Activated CD8-positive, alpha-beta memory T cell treated with anti-CD3 and anti-CD28 coated beads for 4 hours (primary cell): ENCODE data around the gene NOS1AP.
A peak's percentile ranks its signal among the peaks of the same experiment; 100 is the strongest.
"Not testable (repeated sequence)": the region's sequence is repeated elsewhere in the genome, so short reads cannot be mapped to it uniquely, and the experiment has no call there.

ENCODE experiments used
- DNase-seq, 2 donors: peaks; one replicate each; pipeline ENCODE4 v3.0.0-alpha.2; 2020; ENCODE audit warnings: low read depth in 2 of 2

NOS1AP gene

GRCh38 chr1:162400790-162401355 is 331.4 kb downstream of the NOS1AP start:
- no peak for DNase-seq

DNA sequence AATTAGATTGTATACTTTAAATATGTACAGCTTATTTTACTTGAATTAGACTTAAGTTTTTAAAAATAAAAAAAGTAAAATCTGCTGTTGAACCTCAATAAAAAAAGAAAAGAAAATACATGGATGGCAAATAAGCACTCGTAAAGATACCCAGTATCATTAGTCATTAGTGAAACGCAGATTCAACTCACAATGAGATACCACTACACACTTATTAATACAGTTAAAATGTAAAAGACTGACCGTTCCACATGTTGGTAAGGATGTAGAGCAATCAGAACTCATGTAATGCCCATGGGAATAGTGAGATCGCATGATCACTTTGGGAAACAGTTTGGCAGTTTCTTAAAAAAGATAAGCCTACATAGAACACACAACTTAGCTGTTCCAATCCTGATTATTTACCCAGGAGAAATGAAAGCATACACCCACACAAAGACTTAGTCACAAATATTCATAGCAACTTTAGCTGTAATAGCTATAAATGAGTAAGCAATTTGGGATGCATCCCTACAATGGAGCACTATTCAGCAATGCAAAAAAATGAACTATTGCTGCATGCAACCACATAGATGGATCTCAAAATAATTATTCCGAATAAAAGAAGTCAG is 335.2 kb downstream of the NOS1AP start:
- DNase-seq, result no peak

- DNase-seq, result no peak
Measured at GRCh38 chr1:162405800-162406199, 336.3 kb downstream of the NOS1AP start.

DNA sequence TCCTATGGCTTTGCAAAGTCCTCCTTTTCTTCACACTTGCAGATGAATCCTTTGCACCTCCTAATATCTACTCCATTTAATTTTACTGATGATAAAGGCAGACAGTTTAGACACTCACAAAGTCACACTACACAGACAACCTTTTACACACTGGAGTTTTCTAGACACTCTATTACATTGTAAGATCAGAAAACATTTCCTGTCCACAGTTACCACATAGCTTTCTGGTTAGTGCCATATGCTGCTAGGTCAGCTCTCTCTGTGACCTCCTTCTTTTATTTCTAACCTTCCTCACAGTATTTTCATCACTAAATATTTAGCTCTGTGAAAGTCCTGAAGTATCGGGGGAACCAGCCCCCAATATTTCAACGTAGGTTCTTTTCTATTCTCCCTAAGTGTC is 337.3 kb downstream of the NOS1AP start:
- no peak for DNase-seq

DNA sequence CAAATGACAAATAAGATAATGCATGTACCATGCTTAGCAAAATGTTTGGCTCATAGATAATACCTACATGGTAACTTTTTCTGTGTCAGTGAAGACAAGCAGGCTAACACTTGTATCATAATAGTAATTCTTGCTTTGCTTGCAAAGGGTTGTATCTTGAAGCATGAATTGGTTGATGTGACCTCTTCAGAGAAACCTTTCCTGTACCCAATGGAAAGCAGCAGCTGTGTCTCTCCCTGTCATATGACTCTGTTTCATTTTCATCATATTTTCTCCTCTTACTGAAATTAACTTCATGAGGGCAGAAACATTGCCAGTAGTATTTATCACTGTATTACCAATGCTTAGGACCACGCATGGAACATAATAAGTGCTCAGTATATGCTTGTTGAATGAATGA is 338.0 kb downstream of the NOS1AP start:
- no peak for DNase-seq

GRCh38 chr1:162412002-162412401 is 342.5 kb downstream of the NOS1AP start, which contains the start of gene SH2D1B:
TSS of gene SH2D1B (minus strand) at chr1:162412136. CDS start at chr1:162412016, 120 bp downstream.
- DNase-seq, result peak in 1 of 2 donors; percentile 14

DNA sequence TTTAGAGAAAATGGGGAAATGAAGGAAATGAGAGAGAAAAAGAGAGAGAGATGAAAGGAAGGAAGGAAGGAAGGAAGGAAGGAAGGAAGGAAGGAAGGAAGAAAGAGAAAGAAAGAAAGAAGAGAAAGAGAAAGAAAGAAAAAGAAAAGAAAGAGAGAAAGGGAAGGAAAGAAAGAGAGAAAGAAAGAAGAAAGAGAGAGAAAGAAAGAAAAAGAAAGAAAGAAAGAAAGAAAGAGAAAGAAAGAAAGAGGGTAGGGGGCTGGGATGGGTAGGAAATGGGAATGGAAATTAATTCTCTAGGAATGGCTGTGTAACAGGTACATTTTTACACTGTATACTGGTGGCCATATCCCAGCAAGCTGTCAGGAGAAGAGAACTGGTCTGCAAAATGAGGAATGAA is 346.7 kb downstream of the NOS1AP start:
- no peak for DNase-seq

GRCh38 chr1:162416909-162417308 is 347.4 kb downstream of the NOS1AP start:
- DNase-seq, result no peak

DNA sequence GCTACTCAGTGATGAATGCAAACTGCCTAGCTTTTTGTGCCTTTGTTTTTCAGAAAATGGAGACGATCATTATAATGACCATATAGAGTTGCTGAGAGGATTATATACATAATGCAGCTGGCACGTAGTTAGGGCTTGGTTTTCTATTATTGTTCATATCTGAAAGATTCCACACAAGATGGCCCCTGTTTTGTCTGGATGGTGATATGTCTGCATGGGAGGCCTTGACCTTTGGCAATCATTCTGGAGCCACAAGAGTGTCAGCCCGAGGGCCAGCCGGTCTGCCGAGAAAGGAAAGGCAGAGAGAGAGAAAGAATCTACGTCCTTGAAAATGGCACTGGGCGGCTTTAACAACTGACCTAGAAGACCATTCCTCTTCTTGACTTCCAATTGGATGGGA is 348.2 kb downstream of the NOS1AP start:
- no peak for DNase-seq

DNA sequence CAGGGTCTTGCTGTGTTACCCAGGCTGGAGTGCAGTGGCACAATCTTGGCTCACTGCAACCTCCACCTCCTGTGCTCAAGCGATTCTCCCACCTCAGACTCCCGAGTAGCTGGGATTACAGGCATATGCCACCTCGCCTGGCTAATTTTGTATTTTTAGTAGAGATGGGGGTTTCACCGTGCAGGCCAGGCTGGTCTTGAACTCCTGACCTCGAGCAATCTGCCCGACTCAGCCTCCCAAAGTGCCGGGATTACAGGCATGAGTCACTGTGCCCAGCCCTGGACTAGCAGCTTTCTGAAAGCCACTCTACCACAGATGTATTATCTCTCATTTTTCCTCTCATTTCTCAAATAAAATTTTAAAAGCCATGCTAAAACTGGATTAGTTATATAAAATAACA is 349.1 kb downstream of the NOS1AP start:
- not testable (repeated sequence) for DNase-seq

DNA sequence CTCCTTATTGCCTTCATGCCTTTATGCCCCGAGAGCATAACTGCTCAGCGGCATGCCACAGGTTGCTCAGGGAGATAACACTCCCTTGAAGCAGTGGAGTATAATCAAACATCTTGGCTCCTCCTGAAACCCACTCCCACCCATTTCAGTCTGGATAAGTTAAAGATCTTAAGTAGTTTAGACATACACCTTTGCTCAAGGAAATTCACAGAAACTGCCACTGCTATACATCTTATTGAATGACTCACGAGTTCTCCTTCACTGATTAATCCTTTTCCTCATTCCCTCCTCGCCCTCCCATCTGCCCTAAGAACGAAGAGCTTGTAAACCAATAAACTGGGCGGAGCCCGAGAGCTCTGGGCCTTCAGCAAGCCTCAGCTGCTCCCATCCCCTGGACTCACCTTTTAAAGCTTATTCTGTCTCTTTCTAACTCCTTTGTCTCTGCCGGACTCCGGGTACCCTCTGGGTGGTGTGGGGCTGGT is 350.0 kb downstream of the NOS1AP start:
- DNase-seq, result not testable (repeated sequence)
